Measurements from ENCODE around the gene ITIH5.
A peak's percentile ranks its signal among the peaks of the same experiment; 100 is the strongest.

ITIH5 gene

DNA sequence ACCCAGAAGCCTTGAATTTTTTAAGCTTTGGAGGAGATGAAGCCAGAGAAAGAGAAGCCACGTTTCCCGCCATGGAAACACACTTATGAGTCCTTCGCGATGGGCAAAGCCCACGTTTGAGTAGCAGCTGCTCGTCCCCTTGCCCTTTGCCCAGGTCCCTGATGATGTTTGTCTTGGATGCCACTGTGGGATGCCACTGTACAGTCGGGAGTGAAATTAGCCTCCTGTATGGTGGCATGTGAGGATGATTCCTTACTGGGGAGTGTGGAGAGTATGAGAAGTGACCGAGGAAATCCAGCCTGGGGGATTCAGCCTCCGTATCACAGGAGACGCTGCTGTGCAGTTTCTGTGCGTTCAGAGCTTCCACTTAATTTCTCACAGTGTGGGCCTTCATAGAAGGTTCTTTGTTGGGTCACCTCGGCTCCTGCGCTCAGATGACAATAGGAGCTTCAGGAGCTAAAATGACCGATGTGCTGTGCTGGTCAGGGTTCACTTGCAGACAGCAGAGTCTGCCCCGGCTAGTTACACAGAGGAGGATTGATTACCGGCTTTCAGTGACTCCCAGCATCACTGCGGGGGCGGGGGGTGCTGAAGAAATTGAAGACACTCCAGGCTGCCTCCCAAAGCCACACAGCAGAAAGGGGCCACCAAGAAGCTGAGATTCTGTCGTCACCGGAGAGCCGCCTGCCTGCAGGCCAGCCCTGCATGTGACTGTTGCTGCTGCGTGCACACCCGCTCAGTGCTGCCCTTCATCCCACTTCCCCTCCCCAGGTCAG lies 133.9 kb downstream of the ITIH5 start:
- peak overlapping the region; percentile 79 for H2AK5ac ChIP-seq (ENCODE audit: low read depth, low read length)

GRCh38 chr10:7529638-7530037 lies 137.1 kb downstream of the ITIH5 start:
- Histone ChIP-seq H4K91ac (ENCODE audit: low read depth, low read length, poor library complexity) (no peak overlapping the region), H2BK120ac (ENCODE audit: low read depth, low read length) (no peak overlapping the region)
- no CpG with 5 or more reads among the region's 7 CpGs for WGBS, 2 donors (ENCODE audit: extremely low coverage in 2 of 2, insufficient read length in 2 of 2, insufficient replicate concordance in 1 of 2)

More for the DNA sequence above, 133.9 kb downstream of the ITIH5 start:
- H3K79me1 ChIP-seq (ENCODE audit: low read depth, low read length), result no peaks in the 10 kb centered on the region
- no peaks in the 10 kb centered on the region for H3K9me3 ChIP-seq (replicated peaks in 1 of 2; ENCODE audit: control insufficient read depth in 2 of 2, insufficient read depth in 1 of 2, low read depth in 1 of 2, low read length in 2 of 2)
- H3K4me3 ChIP-seq (ENCODE audit: low read length in 2 of 2), result no peak overlapping the region
- no peak overlapping the region for H4K91ac ChIP-seq (ENCODE audit: low read depth, low read length, poor library complexity)
- H2BK5ac ChIP-seq (ENCODE audit: low read length), result no peak overlapping the region
- no peak overlapping the region for H3K4me2 ChIP-seq (ENCODE audit: insufficient read depth, low read length, poor library complexity, severe bottlenecking)
- H2BK12ac ChIP-seq (ENCODE audit: low read length), result no peak overlapping the region
- no peaks in the 10 kb centered on the region for H3K36me3 ChIP-seq (replicated peaks in 1 of 2; ENCODE audit: control insufficient read depth in 2 of 2, insufficient read depth in 2 of 2, low read length in 2 of 2)
- peak overlapping the region; percentile 3 for H2BK15ac ChIP-seq (ENCODE audit: low read length)
- peaks cover 0 to 6% (median 0%) of the 10 kb centered on the region in 3 experiments for H3K27me3 ChIP-seq (ENCODE audit: control insufficient read depth in 3 of 3, insufficient read depth in 3 of 3, low read depth in 1 of 3, low read length in 3 of 3)
- no peak overlapping the region for H3K23ac ChIP-seq (ENCODE audit: low read depth, low read length, poor library complexity)
- no peak overlapping the region for H3K4ac ChIP-seq (ENCODE audit: low read length)
- H2BK120ac ChIP-seq (ENCODE audit: low read depth, low read length), result peak overlapping the region; percentile 87
- no CpG with 5 or more reads among the region's 23 CpGs for WGBS, 2 donors (ENCODE audit: extremely low coverage in 2 of 2, insufficient read length in 2 of 2, insufficient replicate concordance in 1 of 2)
- no peak for DNase-seq (ENCODE audit: low spot score)
- peaks cover 0 to 5% of the 10 kb centered on the region in 2 donors for H3K4me1 ChIP-seq (ENCODE audit: control insufficient read depth in 2 of 2, insufficient read depth in 1 of 2, low read depth in 1 of 2, low read length in 2 of 2)
- no peak overlapping the region for H4K8ac ChIP-seq (ENCODE audit: low read depth, low read length)
- H3K9ac ChIP-seq (ENCODE audit: low read depth, low read length, poor library complexity), result peak overlapping the region; percentile 44
- peak overlapping the region; percentile 92 for H3K18ac ChIP-seq (ENCODE audit: low read length)
- no peak overlapping the region for H3K14ac ChIP-seq (ENCODE audit: low read length)
- no peak overlapping the region for H3K27ac ChIP-seq (replicated peaks; ENCODE audit: low read length)
- peak overlapping the region; percentile 11 for H2AFZ ChIP-seq (ENCODE audit: low read length)

DNA sequence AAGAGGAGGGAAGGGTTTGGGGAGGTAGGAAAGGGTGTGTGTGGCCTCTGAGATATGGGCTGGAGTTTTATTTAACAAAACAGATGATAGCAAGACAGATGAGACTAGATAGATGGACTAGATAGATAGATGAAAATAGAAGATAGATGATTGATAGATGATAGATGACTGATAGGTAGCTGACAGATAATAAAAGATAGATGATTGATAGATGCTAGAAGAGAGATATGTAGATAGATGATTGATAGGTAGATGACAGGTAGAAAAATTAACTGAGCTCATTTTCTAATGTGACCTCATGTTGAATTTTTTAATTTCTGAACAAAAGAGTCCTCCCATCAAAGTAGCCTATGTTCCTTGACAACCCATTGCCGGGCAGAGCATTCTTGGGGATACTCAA lies 139.3 kb downstream of the ITIH5 start:
- no peaks in the 10 kb centered on the region for H3K79me1 ChIP-seq (ENCODE audit: low read depth, low read length)
- H3K36me3 ChIP-seq (replicated peaks in 1 of 2; ENCODE audit: control insufficient read depth in 2 of 2, insufficient read depth in 2 of 2, low read length in 2 of 2), result no peaks in the 10 kb centered on the region
- H2BK15ac ChIP-seq (ENCODE audit: low read length), result no peak overlapping the region
- no peaks in the 10 kb centered on the region for H3K9me3 ChIP-seq (replicated peaks in 1 of 2; ENCODE audit: control insufficient read depth in 2 of 2, insufficient read depth in 1 of 2, low read depth in 1 of 2, low read length in 2 of 2)
- H3K18ac ChIP-seq (ENCODE audit: low read length), result no peak overlapping the region
- no peak overlapping the region for H3K4me2 ChIP-seq (ENCODE audit: insufficient read depth, low read length, poor library complexity, severe bottlenecking)
- no peak overlapping the region for H3K4me3 ChIP-seq (ENCODE audit: low read length in 2 of 2)
- no peak overlapping the region for H2AK5ac ChIP-seq (ENCODE audit: low read depth, low read length)
- no peak overlapping the region for H2AFZ ChIP-seq (ENCODE audit: low read length)
- H3K9ac ChIP-seq (ENCODE audit: low read depth, low read length, poor library complexity), result no peak overlapping the region
- H2BK5ac ChIP-seq (ENCODE audit: low read length), result no peak overlapping the region
- no peak overlapping the region for H4K91ac ChIP-seq (ENCODE audit: low read depth, low read length, poor library complexity)
- H3K4ac ChIP-seq (ENCODE audit: low read length), result no peak overlapping the region
- no peak overlapping the region for H4K8ac ChIP-seq (ENCODE audit: low read depth, low read length)
- H2BK12ac ChIP-seq (ENCODE audit: low read length), result no peak overlapping the region
- no peaks in the 10 kb centered on the region for H3K4me1 ChIP-seq (ENCODE audit: control insufficient read depth in 2 of 2, insufficient read depth in 1 of 2, low read depth in 1 of 2, low read length in 2 of 2)
- no peak overlapping the region for H2BK120ac ChIP-seq (ENCODE audit: low read depth, low read length)
- DNase-seq (ENCODE audit: low spot score), result no peak
- H3K27ac ChIP-seq (replicated peaks; ENCODE audit: low read length), result no peak overlapping the region
- no peak overlapping the region for H3K23ac ChIP-seq (ENCODE audit: low read depth, low read length, poor library complexity)
- WGBS, 2 donors (ENCODE audit: extremely low coverage in 2 of 2, insufficient read length in 2 of 2, insufficient replicate concordance in 1 of 2), result no CpG with 5 or more reads among the region's 1 CpG
- H3K14ac ChIP-seq (ENCODE audit: low read length), result no peak overlapping the region
- peaks cover 0 to 4% (median 0%) of the 10 kb centered on the region in 3 experiments for H3K27me3 ChIP-seq (ENCODE audit: control insufficient read depth in 3 of 3, insufficient read depth in 3 of 3, low read depth in 1 of 3, low read length in 3 of 3)

More at GRCh38 chr10:7529638-7530037, 137.1 kb downstream of the ITIH5 start:
- no peak overlapping the region for H2BK5ac ChIP-seq (ENCODE audit: low read length)
- H4K8ac ChIP-seq (ENCODE audit: low read depth, low read length), result no peak overlapping the region
- no peak overlapping the region for H3K4me3 ChIP-seq (ENCODE audit: low read length in 2 of 2)
- H3K9ac ChIP-seq (ENCODE audit: low read depth, low read length, poor library complexity), result no peak overlapping the region
- peaks cover 0 to 5% of the 10 kb centered on the region in 2 donors for H3K4me1 ChIP-seq (ENCODE audit: control insufficient read depth in 2 of 2, insufficient read depth in 1 of 2, low read depth in 1 of 2, low read length in 2 of 2)
- H3K36me3 ChIP-seq (replicated peaks in 1 of 2; ENCODE audit: control insufficient read depth in 2 of 2, insufficient read depth in 2 of 2, low read length in 2 of 2), result no peaks in the 10 kb centered on the region
- H3K4ac ChIP-seq (ENCODE audit: low read length), result no peak overlapping the region
- no peak overlapping the region for H2BK15ac ChIP-seq (ENCODE audit: low read length)
- no peaks in the 10 kb centered on the region for H3K79me1 ChIP-seq (ENCODE audit: low read depth, low read length)
- DNase-seq (ENCODE audit: low spot score), result no peak
- H3K18ac ChIP-seq (ENCODE audit: low read length), result no peak overlapping the region
- H2BK12ac ChIP-seq (ENCODE audit: low read length), result no peak overlapping the region
- H3K4me2 ChIP-seq (ENCODE audit: insufficient read depth, low read length, poor library complexity, severe bottlenecking), result no peak overlapping the region
- H2AK5ac ChIP-seq (ENCODE audit: low read depth, low read length), result no peak overlapping the region
- peaks cover 0 to 8% (median 0%) of the 10 kb centered on the region in 3 experiments for H3K27me3 ChIP-seq (ENCODE audit: control insufficient read depth in 3 of 3, insufficient read depth in 3 of 3, low read depth in 1 of 3, low read length in 3 of 3)
- no peak overlapping the region for H2AFZ ChIP-seq (ENCODE audit: low read length)
- H3K9me3 ChIP-seq (replicated peaks in 1 of 2; ENCODE audit: control insufficient read depth in 2 of 2, insufficient read depth in 1 of 2, low read depth in 1 of 2, low read length in 2 of 2), result no peaks in the 10 kb centered on the region
- no peak overlapping the region for H3K27ac ChIP-seq (replicated peaks; ENCODE audit: low read length)
- no peak overlapping the region for H3K23ac ChIP-seq (ENCODE audit: low read depth, low read length, poor library complexity)
- no peak overlapping the region for H3K14ac ChIP-seq (ENCODE audit: low read length)

- Histone ChIP-seq H3K27me3 (ENCODE audit: control insufficient read depth in 3 of 3, insufficient read depth in 3 of 3, low read depth in 1 of 3, low read length in 3 of 3) (peaks cover 0 to 4% (median 0%) of the 10 kb centered on the region in 3 experiments), H3K4me1 (ENCODE audit: control insufficient read depth in 2 of 2, insufficient read depth in 1 of 2, low read depth in 1 of 2, low read length in 2 of 2) (no peaks in the 10 kb centered on the region), H3K23ac (ENCODE audit: low read depth, low read length, poor library complexity) (no peak overlapping the region), H2BK15ac (ENCODE audit: low read length) (no peak overlapping the region), H3K27ac (replicated peaks; ENCODE audit: low read length) (no peak overlapping the region), H2AFZ (ENCODE audit: low read length) (no peak overlapping the region), H3K18ac (ENCODE audit: low read length) (no peak overlapping the region), H3K4me3 (ENCODE audit: low read length in 2 of 2) (no peak overlapping the region), H2BK120ac (ENCODE audit: low read depth, low read length) (no peak overlapping the region), H2AK5ac (ENCODE audit: low read depth, low read length) (peak overlapping the region; percentile 79), H2BK5ac (ENCODE audit: low read length) (no peak overlapping the region), H3K4me2 (ENCODE audit: insufficient read depth, low read length, poor library complexity, severe bottlenecking) (no peak overlapping the region), H3K14ac (ENCODE audit: low read length) (no peak overlapping the region), H3K9ac (ENCODE audit: low read depth, low read length, poor library complexity) (no peak overlapping the region), H4K8ac (ENCODE audit: low read depth, low read length) (no peak overlapping the region), H2BK12ac (ENCODE audit: low read length) (no peak overlapping the region), H3K79me1 (ENCODE audit: low read depth, low read length) (no peaks in the 10 kb centered on the region), H3K4ac (ENCODE audit: low read length) (no peak overlapping the region), H4K91ac (ENCODE audit: low read depth, low read length, poor library complexity) (no peak overlapping the region), H3K9me3 (replicated peaks in 1 of 2; ENCODE audit: control insufficient read depth in 2 of 2, insufficient read depth in 1 of 2, low read depth in 1 of 2, low read length in 2 of 2) (no peaks in the 10 kb centered on the region), H3K36me3 (replicated peaks in 1 of 2; ENCODE audit: control insufficient read depth in 2 of 2, insufficient read depth in 2 of 2, low read length in 2 of 2) (no peaks in the 10 kb centered on the region)
- no CpG with 5 or more reads among the region's 19 CpGs for WGBS, 2 donors (ENCODE audit: extremely low coverage in 2 of 2, insufficient read length in 2 of 2, insufficient replicate concordance in 1 of 2)
- DNase-seq (ENCODE audit: low spot score), result no peak
Measured at GRCh38 chr10:7526017-7526400, 140.8 kb downstream of the ITIH5 start.

Data from neuronal stem cell (in vitro differentiated cells).